H1 (cell line): ENCODE measurements around the gene FAM162B.

Experiments used
- CTCF ChIP-seq, 3 experiments: IDR thresholded peaks; 1 replicate in 2 of 3; 2 replicates in 1 of 3; pipeline versions ENCODE4 v1.5.1 to v1.6.1; 2011; ENCODE audit warnings: low read length in 3 of 3, mild to moderate bottlenecking in 3 of 3, inconsistent platforms in 2 of 3, low read depth in 1 of 3, moderate library complexity in 1 of 3; ENCODE audit not compliant: insufficient read depth in 1 of 3; ENCODE audit errors: control extremely low read depth in 1 of 3
- FOSL1 ChIP-seq: IDR thresholded peaks from 2 replicates; pipeline ENCODE4 v1.6.1; 2011; ENCODE audit warnings: mild to moderate bottlenecking, low read depth, low read length, moderate library complexity; ENCODE audit not compliant: insufficient read depth
- KDM5A ChIP-seq: fragments of 200-600 bp; IDR thresholded peaks from 2 replicates; pipeline ENCODE4 v1.7.1; 2012; ENCODE audit warnings: mild to moderate bottlenecking, low read length, inconsistent platforms, mixed read lengths
- USF2 ChIP-seq: IDR thresholded peaks from 2 replicates; pipeline ENCODE4 v1.6.1; 2011; ENCODE audit warnings: low read length, improper control_type of control experiment

- TF ChIP-seq FOSL1: no peak
- no peak for TF ChIP-seq KDM5A
- no peak for TF ChIP-seq CTCF (IDR thresholded peaks at IDR 0.05; ENCODE audit: control extremely low read depth in 1 of 3, insufficient read depth in 1 of 3, low read depth in 1 of 3, low read length in 3 of 3)
- TF ChIP-seq USF2: no peak
Measured at GRCh38 chr6:116705917-116706316, 59.6 kb downstream of the FAM162B start.
